A549 treated with Hydrocortisone at 1 μM for 4 hours (cell line): ENCODE results near the gene SLCO1A2. TPM values are rescaled to one million over a fixed set of nuclear protein-coding genes. Genes with fewer than 3 reads are reported as not detected.

Source experiments
- total RNA-seq: library from RNA; stranded (reverse); fragments of 200-300 nt; extraction: Qiagen RNA extraction; gene quantifications from 5 replicates; pipeline ENCODE4 v1.2.3, GENCODE V29; 2022

The SLCO1A2 gene, protein sequence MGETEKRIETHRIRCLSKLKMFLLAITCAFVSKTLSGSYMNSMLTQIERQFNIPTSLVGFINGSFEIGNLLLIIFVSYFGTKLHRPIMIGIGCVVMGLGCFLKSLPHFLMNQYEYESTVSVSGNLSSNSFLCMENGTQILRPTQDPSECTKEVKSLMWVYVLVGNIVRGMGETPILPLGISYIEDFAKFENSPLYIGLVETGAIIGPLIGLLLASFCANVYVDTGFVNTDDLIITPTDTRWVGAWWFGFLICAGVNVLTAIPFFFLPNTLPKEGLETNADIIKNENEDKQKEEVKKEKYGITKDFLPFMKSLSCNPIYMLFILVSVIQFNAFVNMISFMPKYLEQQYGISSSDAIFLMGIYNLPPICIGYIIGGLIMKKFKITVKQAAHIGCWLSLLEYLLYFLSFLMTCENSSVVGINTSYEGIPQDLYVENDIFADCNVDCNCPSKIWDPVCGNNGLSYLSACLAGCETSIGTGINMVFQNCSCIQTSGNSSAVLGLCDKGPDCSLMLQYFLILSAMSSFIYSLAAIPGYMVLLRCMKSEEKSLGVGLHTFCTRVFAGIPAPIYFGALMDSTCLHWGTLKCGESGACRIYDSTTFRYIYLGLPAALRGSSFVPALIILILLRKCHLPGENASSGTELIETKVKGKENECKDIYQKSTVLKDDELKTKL
- 0.02 TPM in 1 of 5 replicates, not detected in the others for total RNA-seq

GRCh38 chr12:21334771-21335325 is at the start of gene SLCO1A2:
TSS of gene SLCO1A2 (minus strand) at chr12:21334917. CDS start at chr12:21334647, 270 bp downstream.

DNA sequence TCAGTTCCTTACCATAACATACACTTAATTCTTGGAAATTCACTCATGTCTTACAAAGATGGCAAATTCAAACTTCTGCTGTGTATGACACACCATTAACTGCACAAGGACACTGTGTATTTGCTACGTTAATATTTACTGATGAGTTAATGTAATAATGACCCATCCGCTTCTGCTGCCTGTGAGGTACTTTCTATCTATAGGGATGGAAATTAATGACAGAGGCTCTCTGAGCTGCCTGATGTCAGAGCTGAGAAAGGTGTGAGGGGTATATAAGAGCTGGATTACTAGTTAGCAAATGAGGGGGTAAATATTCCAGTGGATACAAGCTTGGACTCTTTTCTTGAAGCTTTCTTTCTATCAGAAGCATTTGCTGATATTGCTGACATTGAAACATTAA is 37.9 kb upstream of the SLCO1A2 start, which contains the start of gene IAPP:
Gene IAPP, plus strand, starts transcription at position 301 of the 400 bp plus-strand sequence. CDS start 450 bp downstream, outside the sequence.

Other genes starting within 250 kb of the SLCO1A2 start
- 0.39 to 0.63 TPM (median 0.41 TPM) in 5 replicates for gene SLCO1B1, start 203.7 kb downstream of the SLCO1A2 start, total RNA-seq
- gene IAPP, start 38.0 kb upstream of the SLCO1A2 start, total RNA-seq, result not detected in 5 replicates
- gene PYROXD1, start 102.7 kb upstream of the SLCO1A2 start, total RNA-seq, result 6.1 to 8.7 TPM (median 6.8 TPM) in 5 replicates
- gene RECQL, start 166.7 kb upstream of the SLCO1A2 start, total RNA-seq, result 48.2 to 97.6 TPM (median 64.6 TPM) in 5 replicates
- gene GOLT1B, start 166.9 kb upstream of the SLCO1A2 start, total RNA-seq, result 84.1 to 114 TPM (median 90.2 TPM) in 5 replicates
- gene SPX, start 191.4 kb upstream of the SLCO1A2 start, total RNA-seq, result 3.7 to 4.3 TPM (median 4.0 TPM) in 5 replicates